Prostate gland (tissue), 2 donors: ENCODE data around the gene NYNRIN. TPM values are rescaled to one million over a fixed set of nuclear protein-coding genes. Genes with fewer than 3 reads are reported as not detected.

Experiments
- DNase-seq: peaks from one replicate; pipeline ENCODE4 v3.0.0-alpha.2; 2019; ENCODE audit warnings: low spot score
- H3K27ac ChIP-seq, 2 donors: fragments of 200-600 bp; sonication (generic); 2 replicates each; pipeline ENCODE4 v1.5.1; 2017 to 2019
- H3K27me3 ChIP-seq: fragments of 200-600 bp; sonication (generic); replicated peaks from 2 replicates; pipeline ENCODE4 v1.5.1; 2019; ENCODE audit not compliant: insufficient read depth
- H3K36me3 ChIP-seq, 2 donors: fragments of 200-600 bp; sonication (generic); 1 replicate in 1 of 2; 2 replicates in 1 of 2; pipeline versions ENCODE4 v1.5.1 to v1.8.1; 2017 to 2019
- H3K4me1 ChIP-seq: fragments of 200-600 bp; sonication (generic); replicated peaks from 2 replicates; pipeline ENCODE4 v1.5.1; 2019
- H3K4me3 ChIP-seq, 2 donors: fragments of 200-600 bp; sonication (generic); 2 replicates each; pipeline ENCODE4 v1.5.1; 2017 to 2019
- H3K9me3 ChIP-seq: fragments of 200-600 bp; sonication (generic); 2 replicates; pipeline ENCODE4 v1.5.1; 2017
- POLR2A ChIP-seq: fragments of 450-650 bp; IDR thresholded peaks from one replicate; pipeline ENCODE4 v1.6.1; 2016; ENCODE audit warnings: antibody characterized with exemption, mild to moderate bottlenecking
- POLR2AphosphoS5 ChIP-seq: sonication (generic); formaldehyde crosslinking; IDR thresholded peaks from one replicate; pipeline ENCODE4 v1.6.1; 2017; ENCODE audit warnings: antibody characterized with exemption
- WGBS: methylation state at CpG from one replicate; pipeline ENCODE4 v1.1.5; 2018; 5-methylcytosine and 5-hydroxymethylcytosine counted together
- intact Hi-C: fragments of 100-400 bp; cut with DNase I; formaldehyde crosslinking; loops from one replicate; pipeline ENCODE4 v1.14.2; 2022
- total RNA-seq, 2 donors: library from RNA; depleted of rRNA; stranded (reverse); fragments of >200 nt; gene quantifications; one replicate each; pipeline ENCODE4 v1.1.0, GENCODE V29; 2016
- TF ChIP-seq, protein P1 (sequence below), 4 experiments: fragments of 200-600 bp in 2 of 4; fragments of 450-650 bp in 2 of 4; sonication (generic) in 2 of 4; IDR thresholded peaks; 1 replicate in 3 of 4; 2 replicates in 1 of 4; pipeline ENCODE4 v1.5.1; 2016 to 2019; ENCODE audit warnings: antibody characterized with exemption in 4 of 4, mild to moderate bottlenecking in 2 of 4, moderate library complexity in 2 of 4

Gene NYNRIN
- total RNA-seq, 2 donors from 2014 or later, result 10.5 to 26.5 TPM

DNA sequence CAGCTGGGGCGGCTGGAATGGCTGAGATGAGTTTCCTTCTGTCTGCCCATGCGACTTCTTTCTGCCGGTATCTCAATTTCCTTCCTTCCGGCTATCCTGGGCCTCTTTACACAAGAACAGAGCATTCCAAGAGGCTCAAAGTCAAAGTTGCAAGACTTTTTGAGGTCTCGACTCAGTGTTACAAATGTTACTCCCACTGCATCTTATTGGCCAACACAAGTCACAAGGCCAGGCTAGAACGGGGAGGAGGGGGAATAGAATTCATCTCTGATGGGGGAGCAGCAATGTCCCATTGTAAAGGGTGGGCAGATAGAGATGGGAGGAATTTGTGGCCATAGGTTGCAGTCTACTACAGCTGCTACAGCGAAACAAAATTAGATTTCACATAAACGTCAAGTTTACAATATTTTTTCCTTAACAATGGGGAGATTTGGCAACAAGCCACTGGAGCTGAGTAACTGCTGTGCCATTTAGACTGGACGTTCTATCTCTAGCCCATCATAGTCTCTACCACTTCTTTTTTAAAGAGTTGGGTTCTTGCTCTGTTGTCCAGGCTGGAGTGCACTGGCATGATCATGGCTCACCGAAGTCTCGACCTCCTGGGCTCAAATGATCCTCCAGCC lies 9.5 kb upstream of the NYNRIN start:
- H3K36me3 ChIP-seq, result no peaks in the 10 kb centered on the region
- intact Hi-C loops, result no loop called here
- no peaks in the 10 kb centered on the region for H3K4me1 ChIP-seq
- 74% methylated on average over 11 of the region's 11 CpGs for WGBS
- no peaks in the 10 kb centered on the region for H3K27me3 ChIP-seq
- H3K4me3 ChIP-seq, result no peak overlapping the region
- no peak for DNase-seq
- H3K9me3 ChIP-seq, result no peaks in the 10 kb centered on the region
- TF ChIP-seq POLR2A (no peak), POLR2AphosphoS5 (no peak)
- TF ChIP-seq, protein P1, sequence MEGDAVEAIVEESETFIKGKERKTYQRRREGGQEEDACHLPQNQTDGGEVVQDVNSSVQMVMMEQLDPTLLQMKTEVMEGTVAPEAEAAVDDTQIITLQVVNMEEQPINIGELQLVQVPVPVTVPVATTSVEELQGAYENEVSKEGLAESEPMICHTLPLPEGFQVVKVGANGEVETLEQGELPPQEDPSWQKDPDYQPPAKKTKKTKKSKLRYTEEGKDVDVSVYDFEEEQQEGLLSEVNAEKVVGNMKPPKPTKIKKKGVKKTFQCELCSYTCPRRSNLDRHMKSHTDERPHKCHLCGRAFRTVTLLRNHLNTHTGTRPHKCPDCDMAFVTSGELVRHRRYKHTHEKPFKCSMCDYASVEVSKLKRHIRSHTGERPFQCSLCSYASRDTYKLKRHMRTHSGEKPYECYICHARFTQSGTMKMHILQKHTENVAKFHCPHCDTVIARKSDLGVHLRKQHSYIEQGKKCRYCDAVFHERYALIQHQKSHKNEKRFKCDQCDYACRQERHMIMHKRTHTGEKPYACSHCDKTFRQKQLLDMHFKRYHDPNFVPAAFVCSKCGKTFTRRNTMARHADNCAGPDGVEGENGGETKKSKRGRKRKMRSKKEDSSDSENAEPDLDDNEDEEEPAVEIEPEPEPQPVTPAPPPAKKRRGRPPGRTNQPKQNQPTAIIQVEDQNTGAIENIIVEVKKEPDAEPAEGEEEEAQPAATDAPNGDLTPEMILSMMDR (IDR thresholded peaks at IDR 0.05), result no peak
- H3K27ac ChIP-seq, result no peak overlapping the region

DNA sequence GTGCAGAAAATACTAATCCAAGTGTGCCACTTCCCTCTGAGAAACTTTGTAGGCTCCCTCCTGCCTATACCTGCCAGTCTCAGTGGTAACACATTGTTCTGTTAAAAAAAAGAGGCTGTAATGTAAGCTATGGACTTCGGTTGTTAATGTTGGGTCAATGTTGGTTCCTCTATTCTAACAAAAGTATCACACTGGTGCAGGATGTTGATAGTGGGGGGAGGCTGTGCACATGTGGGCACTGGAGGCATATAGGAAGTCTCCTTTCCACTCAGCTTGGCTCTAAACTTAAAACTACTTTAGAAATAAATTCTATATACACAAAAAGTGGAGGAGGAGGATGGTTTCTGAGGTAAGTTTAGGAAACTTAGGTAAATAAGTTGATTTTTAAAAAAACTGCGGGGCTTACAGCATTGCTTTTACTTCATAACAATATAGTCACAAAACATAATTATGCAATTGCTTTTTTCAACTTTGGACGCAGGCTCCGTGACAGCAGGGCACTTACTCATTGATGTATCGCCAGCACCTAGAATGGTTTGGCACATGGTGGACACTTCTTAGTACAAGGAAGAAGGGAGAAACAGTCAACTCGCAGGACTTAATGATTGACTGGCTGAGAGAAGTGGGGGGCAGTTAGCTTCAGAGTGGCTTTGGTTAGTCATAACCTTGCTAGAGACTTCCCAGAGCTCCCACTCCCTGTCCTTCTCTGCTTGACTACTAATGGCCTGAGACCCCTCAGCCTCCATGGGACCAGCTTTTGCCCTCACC lies 7.9 kb upstream of the NYNRIN start:
- no peaks in the 10 kb centered on the region for H3K9me3 ChIP-seq
- H3K4me3 ChIP-seq, result no peak overlapping the region
- no peaks in the 10 kb centered on the region for H3K36me3 ChIP-seq
- no peak for DNase-seq
- no peaks in the 10 kb centered on the region for H3K27me3 ChIP-seq
- H3K4me1 ChIP-seq, result no peaks in the 10 kb centered on the region
- TF ChIP-seq POLR2A, result no peak
- TF ChIP-seq, protein P1 (IDR thresholded peaks at IDR 0.05), result no peak
- no peak for TF ChIP-seq POLR2AphosphoS5
- WGBS, result 64% methylated on average over 6 of the region's 6 CpGs
- intact Hi-C loops, result no loop called here
- no peak overlapping the region for H3K27ac ChIP-seq

DNA sequence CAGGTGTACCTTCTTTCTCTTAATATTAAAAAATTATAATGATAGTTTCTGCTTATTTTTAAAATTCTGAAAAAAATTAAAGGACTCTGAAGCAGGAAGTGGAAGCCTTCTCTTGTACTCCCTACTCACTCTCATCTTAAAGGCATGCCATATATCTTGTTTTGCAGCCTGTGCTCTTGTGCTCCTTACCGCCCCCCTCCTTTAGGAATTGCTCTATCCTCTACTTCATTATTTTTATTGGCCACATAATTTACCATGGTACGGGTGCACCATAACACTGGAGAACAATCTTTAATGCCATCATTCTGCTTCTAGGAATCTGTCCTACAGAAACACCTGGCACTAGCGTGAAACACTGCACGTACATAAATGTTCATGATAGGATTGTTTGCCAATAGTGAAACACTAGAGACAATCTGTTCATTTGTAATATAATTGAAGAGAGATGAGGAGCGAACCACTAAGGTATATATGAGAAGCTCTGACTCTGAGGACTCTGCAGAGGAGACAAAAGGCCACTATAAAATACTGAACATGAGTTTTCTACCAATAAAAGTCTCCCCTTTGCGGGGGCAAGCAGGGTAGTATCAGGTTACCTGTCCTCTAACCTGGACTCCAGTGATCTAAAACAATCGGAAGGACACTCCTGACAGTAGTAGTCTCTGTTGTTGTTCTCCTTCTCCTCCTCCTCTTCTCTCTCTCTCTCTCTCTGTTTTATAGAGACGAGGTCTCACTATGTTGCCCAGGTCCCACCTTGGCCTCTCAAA lies 6.3 kb upstream of the NYNRIN start:
- WGBS, result 23% methylated on average over 8 of the region's 8 CpGs
- peak overlapping the region in 1 of 2 donors; percentile 45 for H3K27ac ChIP-seq
- no peak overlapping the region for H3K4me3 ChIP-seq
- no peaks in the 10 kb centered on the region for H3K9me3 ChIP-seq
- no peaks in the 10 kb centered on the region for H3K36me3 ChIP-seq
- intact Hi-C loops, result no loop called here
- no peaks in the 10 kb centered on the region for H3K27me3 ChIP-seq
- DNase-seq, result no peak
- TF ChIP-seq POLR2A (no peak), POLR2AphosphoS5 (no peak)
- TF ChIP-seq, protein P1 (IDR thresholded peaks at IDR 0.05), result peak in 1 of 4 experiments; percentile 36
- H3K4me1 ChIP-seq, result no peaks in the 10 kb centered on the region

DNA sequence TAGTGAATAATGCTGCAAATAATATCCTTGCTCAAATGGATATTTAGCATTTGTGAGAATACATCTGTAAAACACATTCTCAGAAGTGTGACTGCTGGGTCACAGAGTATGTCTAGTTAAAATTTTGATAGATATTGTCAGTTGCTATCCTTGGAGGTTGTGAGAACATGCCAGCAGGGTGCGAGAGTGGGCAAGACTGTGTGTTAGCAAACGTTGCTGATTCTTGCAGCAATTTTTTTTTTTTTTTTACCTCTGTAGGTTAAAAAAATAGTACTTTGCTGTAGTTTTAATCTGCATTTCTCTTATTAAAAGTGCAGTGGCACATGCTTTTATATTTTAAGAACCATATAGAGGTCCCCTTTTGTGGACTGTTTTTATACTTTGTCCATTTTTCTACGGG lies 4.5 kb upstream of the NYNRIN start:
- 39% methylated on average over 3 of the region's 3 CpGs for WGBS
- TF ChIP-seq POLR2A, result no peak
- TF ChIP-seq, protein P1 (IDR thresholded peaks at IDR 0.05), result no peak
- TF ChIP-seq POLR2AphosphoS5, result no peak
- no peaks in the 10 kb centered on the region for H3K36me3 ChIP-seq

More for the DNA sequence above, 4.5 kb upstream of the NYNRIN start:
- intact Hi-C loops, result no loop called here
- Histone ChIP-seq H3K27me3 (no peaks in the 10 kb centered on the region), H3K27ac (no peak overlapping the region), H3K4me1 (no peaks in the 10 kb centered on the region), H3K4me3 (no peak overlapping the region), H3K9me3 (no peaks in the 10 kb centered on the region)
- no peak for DNase-seq
